GM23248 (cell line): ENCODE results near the gene GATAD2B. TPM values are rescaled to one million over a fixed set of nuclear protein-coding genes. Genes with fewer than 3 reads are reported as not detected.

Source experiments
- DNase-seq: peaks from one replicate; pipeline ENCODE4 v3.0.0-alpha.2; 2015
- H2AFZ ChIP-seq: fragments of 200-600 bp; sonication (generic); 2 replicates; pipeline ENCODE4 v1.6.1; 2016; ENCODE audit warnings: antibody characterized with exemption
- H3F3A ChIP-seq: fragments of 200-600 bp; sonication (generic); 2 replicates; pipeline ENCODE4 v1.6.1; 2016; ENCODE audit warnings: mild to moderate bottlenecking, antibody characterized with exemption, mixed run types; ENCODE audit not compliant: insufficient read depth
- H3K27ac ChIP-seq: fragments of 200-600 bp; sonication (generic); 2 replicates; pipeline ENCODE4 v1.5.1; 2016; ENCODE audit warnings: mild to moderate bottlenecking
- H3K27me3 ChIP-seq: fragments of 200-600 bp; sonication (generic); replicated peaks from 2 replicates; pipeline ENCODE4 v1.6.1; 2016; ENCODE audit warnings: mild to moderate bottlenecking; ENCODE audit not compliant: insufficient read depth
- H3K36me3 ChIP-seq: fragments of 200-600 bp; sonication (generic); 2 replicates; pipeline ENCODE4 v1.6.1; 2016; ENCODE audit warnings: low read depth, mild to moderate bottlenecking
- H3K4me1 ChIP-seq: fragments of 200-600 bp; sonication (generic); 2 replicates; pipeline ENCODE4 v1.6.1; 2016; ENCODE audit warnings: mild to moderate bottlenecking; ENCODE audit not compliant: insufficient read depth
- H3K4me2 ChIP-seq: fragments of 200-600 bp; sonication (generic); one replicate; pipeline ENCODE4 v1.6.1; 2016; ENCODE audit warnings: mild to moderate bottlenecking; ENCODE audit not compliant: unreplicated experiment
- H3K4me3 ChIP-seq: fragments of 200-600 bp; sonication (generic); 2 replicates; pipeline ENCODE4 v1.5.1; 2016; ENCODE audit warnings: mild to moderate bottlenecking
- H3K79me2 ChIP-seq: fragments of 200-600 bp; sonication (generic); 2 replicates; pipeline ENCODE4 v1.6.1; 2016; ENCODE audit warnings: mild to moderate bottlenecking; ENCODE audit not compliant: insufficient read depth
- H3K9ac ChIP-seq: fragments of 200-600 bp; sonication (generic); 2 replicates; pipeline ENCODE4 v1.6.1; 2016; ENCODE audit warnings: mild to moderate bottlenecking
- H3K9me2 ChIP-seq: fragments of 200-600 bp; sonication (generic); 2 replicates; pipeline ENCODE4 v1.6.1; 2016; ENCODE audit warnings: mixed run types, mild to moderate bottlenecking, moderate library complexity; ENCODE audit not compliant: insufficient read depth
- H3K9me3 ChIP-seq: fragments of 200-600 bp; sonication (generic); one replicate; pipeline ENCODE4 v1.6.1; 2017; ENCODE audit warnings: low read depth
- H4K20me1 ChIP-seq: fragments of 200-600 bp; sonication (generic); 2 replicates; pipeline ENCODE4 v1.6.0; 2016; ENCODE audit not compliant: insufficient read depth
- EZH2 ChIP-seq: fragments of 200-600 bp; sonication (generic); IDR thresholded peaks from 2 replicates; pipeline ENCODE4 v1.6.1; 2018; ENCODE audit warnings: antibody characterized with exemption, mild to moderate bottlenecking; ENCODE audit not compliant: insufficient read depth, poor library complexity, severe bottlenecking
- EZH2phosphoT487 ChIP-seq: fragments of 200-600 bp; sonication (generic); IDR thresholded peaks from 2 replicates; pipeline ENCODE4 v1.6.1; 2018; ENCODE audit warnings: antibody characterized with exemption, moderate library complexity, mild to moderate bottlenecking, low read depth; ENCODE audit not compliant: insufficient read depth
- WGBS, 2 experiments: methylation state at CpG; one replicate each; pipeline ENCODE4 v1.1.6; 2015 to 2017; ENCODE audit warnings: low lambda C conversion rate in 2 of 2, low coverage in 1 of 2; ENCODE audit errors: missing lambda C conversion rate in 2 of 2; 5-methylcytosine and 5-hydroxymethylcytosine counted together
- in situ Hi-C: fragments of 300-500 bp; cut with MboI; formaldehyde crosslinking; loops from 2 replicates; pipeline ENCODE4 v1.15.0; 2020
- polyA plus RNA-seq: library from polyadenylated mRNA; unstranded; fragments of >200 nt; fragmentation: Nextera tagmentation; extraction: Ambion mirVana; gene quantifications from 2 replicates; pipeline ENCODE4 v1.2.1, GENCODE V29; 2016
- total RNA-seq: library from RNA; depleted of rRNA; stranded (reverse); fragments of >200 nt; shearing (Covaris generic); gene quantifications from 2 replicates; pipeline ENCODE4 v1.2.3, GENCODE V29; 2014

Gene GATAD2B
- total and polyA plus RNA-seq, 2 experiments from 2014 or later = 3.3 to 3.9 TPM

DNA sequence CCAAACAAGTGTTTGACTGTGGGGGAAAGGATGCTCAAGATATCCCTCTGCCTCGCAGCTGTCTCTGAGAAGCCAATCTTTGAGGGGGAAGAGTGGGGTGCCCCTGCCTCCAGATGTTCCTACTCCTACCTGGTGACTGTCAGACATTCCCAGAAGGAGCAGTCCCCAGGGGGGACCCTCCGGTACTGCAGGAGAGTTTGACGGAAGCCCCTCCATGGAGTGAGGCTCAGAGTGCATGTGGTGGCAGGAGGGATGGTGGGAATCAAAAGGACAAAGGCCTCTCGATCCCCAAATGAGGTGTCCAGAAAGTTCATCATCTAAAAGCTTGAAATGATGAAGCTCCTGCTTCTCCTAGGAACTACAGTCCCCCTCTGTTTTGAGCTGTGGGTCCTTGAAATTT, 142.2 kb downstream of the GATAD2B start:
- no peaks in the 10 kb centered on the region for H4K20me1 ChIP-seq
- DNase-seq = no peak
- no peak overlapping the region for H2AFZ ChIP-seq
- in situ Hi-C loops = no loop called here
- no peak overlapping the region for H3K4me3 ChIP-seq
- no peaks in the 10 kb centered on the region for H3F3A ChIP-seq
- H3K9me2 ChIP-seq = no peaks in the 10 kb centered on the region
- H3K27me3 ChIP-seq = no peaks in the 10 kb centered on the region
- peaks cover 7% of the 10 kb centered on the region; the same call in 1 of the 2 replicates for H3K4me1 ChIP-seq
- no peak overlapping the region for H3K27ac ChIP-seq
- TF ChIP-seq EZH2 (no peak), EZH2phosphoT487 (no peak)
- no peak overlapping the region for H3K4me2 ChIP-seq
- no peaks in the 10 kb centered on the region for H3K9me3 ChIP-seq
- H3K9ac ChIP-seq = no peak overlapping the region
- no peaks in the 10 kb centered on the region for H3K36me3 ChIP-seq
- H3K79me2 ChIP-seq = no peaks in the 10 kb centered on the region
- 50 to 56% methylated on average over 4 of the region's 4 CpGs for whole genome bisulfite sequencing, 2 experiments

DNA sequence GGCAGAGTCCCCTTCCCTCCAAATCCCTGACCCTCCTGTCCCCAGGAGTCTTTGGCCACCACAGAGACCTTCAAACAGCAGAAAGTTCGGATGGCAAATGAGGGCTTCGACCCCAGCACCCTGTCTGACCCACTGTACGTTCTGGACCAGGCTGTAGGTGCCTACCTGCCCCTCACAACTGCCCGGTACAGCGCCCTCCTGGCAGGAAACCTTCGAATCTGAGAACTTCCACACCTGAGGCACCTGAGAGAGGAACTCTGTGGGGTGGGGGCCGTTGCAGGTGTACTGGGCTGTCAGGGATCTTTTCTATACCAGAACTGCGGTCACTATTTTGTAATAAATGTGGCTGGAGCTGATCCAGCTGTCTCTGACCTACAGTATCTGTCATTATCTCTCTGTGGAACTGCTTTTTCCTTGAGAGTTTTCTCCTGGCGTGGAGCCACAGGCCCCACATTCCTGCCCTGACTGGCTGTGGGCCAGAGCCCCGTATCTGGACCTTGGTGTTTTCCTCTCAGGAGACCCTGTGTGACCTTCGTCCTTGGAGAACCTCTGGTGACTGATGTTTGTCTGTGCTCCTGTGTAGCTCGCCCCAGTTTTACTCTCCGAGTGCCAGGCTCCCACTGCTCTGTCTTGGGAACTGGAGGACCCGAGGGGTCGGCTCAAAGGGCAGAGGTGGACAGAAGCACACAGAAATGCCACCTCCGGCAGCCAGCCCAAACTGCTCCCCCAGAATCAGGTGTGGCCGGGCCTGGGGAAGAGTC, 142.8 kb downstream of the GATAD2B start:
- Histone ChIP-seq H3K4me3 (no peak overlapping the region), H3K36me3 (no peaks in the 10 kb centered on the region), H3K27ac (no peak overlapping the region), H2AFZ (no peak overlapping the region), H3K27me3 (no peaks in the 10 kb centered on the region), H4K20me1 (no peaks in the 10 kb centered on the region), H3K9me2 (no peaks in the 10 kb centered on the region), H3K79me2 (no peaks in the 10 kb centered on the region), H3F3A (0 out of 2 replicates have a peak, but pooled peaks cover under 1% of the 10 kb centered on the region), H3K4me2 (no peak overlapping the region), H3K4me1 (peaks cover 8% of the 10 kb centered on the region), H3K9me3 (no peaks in the 10 kb centered on the region), H3K9ac (no peak overlapping the region)
- 82% methylated on average over 17 of the region's 17 CpGs for WGBS, 2 experiments
- no peak for DNase-seq
- TF ChIP-seq EZH2phosphoT487 (no peak), EZH2 (no peak)
- in situ Hi-C loops = no loop called here

DNA sequence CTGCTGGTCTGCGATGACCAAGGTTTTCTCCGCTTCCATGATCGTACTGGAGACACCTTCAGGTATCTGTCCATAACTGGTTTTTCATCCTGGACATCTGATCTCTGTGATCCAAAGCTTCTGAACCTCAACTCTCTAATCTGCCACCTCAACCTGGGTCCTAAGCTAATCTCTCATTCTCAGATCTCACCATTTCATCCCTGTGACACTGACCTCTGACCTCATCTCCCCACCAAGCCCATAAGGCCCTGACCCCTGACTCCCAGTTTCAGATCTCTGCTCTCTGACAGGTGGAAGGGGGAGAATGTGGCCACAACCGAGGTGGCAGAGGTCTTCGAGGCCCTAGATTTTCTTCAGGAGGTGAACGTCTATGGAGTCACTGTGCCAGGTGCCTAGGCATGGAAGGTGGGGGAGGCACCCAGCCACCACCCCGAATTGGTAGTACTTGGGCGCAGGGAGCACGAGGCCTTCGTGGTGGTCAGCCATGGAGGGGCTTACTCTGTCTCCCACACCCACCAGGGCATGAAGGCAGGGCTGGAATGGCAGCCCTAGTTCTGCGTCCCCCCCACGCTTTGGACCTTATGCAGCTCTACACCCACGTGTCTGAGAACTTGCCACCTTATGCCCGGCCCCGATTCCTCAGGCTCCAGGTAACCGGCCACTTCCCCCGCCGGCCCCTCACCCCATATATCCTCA, 143.8 kb downstream of the GATAD2B start:
- Histone ChIP-seq H2AFZ (no peak overlapping the region), H3K4me1 (peaks cover 13% of the 10 kb centered on the region), H3K4me2 (no peak overlapping the region), H3K9ac (no peak overlapping the region), H3K9me2 (no peaks in the 10 kb centered on the region), H3K4me3 (no peak overlapping the region), H3K9me3 (no peaks in the 10 kb centered on the region), H3K79me2 (no peaks in the 10 kb centered on the region), H4K20me1 (no peaks in the 10 kb centered on the region), H3K36me3 (no peaks in the 10 kb centered on the region), H3F3A (peaks cover 11% of the 10 kb centered on the region), H3K27me3 (no peaks in the 10 kb centered on the region), H3K27ac (no peak overlapping the region)
- DNase-seq = no peak
- TF ChIP-seq EZH2phosphoT487 (no peak), EZH2 (no peak)
- in situ Hi-C loops = no loop called here
- WGBS, 2 experiments = 87 to 88% methylated on average over 18 of the region's 18 CpGs

DNA sequence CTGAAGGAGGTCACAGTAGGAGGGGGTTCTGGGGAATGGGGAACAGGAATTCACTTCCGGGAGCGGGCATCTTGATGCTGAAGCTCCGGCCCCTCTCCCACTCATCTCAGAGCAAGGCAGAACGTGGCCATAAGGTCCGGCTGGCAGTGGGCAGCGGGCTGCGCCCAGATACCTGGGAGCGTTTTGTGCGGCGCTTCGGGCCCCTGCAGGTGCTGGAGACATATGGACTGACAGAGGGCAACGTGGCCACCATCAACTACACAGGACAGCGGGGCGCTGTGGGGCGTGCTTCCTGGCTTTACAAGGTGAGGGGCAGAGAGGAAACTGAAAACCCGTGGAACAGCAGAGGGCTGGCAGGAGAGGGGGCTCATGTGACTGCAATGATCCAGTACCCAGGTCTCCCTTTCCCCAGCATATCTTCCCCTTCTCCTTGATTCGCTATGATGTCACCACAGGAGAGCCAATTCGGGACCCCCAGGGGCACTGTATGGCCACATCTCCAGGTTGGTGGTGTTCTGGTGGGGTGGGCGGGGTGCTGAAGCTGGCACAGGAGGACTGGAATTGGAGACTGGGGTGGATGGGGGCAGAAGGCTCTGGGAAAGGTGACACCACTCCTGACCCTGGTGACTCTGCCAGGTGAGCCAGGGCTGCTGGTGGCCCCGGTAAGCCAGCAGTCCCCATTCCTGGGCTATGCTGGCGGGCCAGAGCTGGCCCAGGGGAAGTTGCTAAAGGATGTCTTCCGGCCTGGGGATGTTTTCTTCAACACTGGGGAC, 144.5 kb downstream of the GATAD2B start:
- no peaks in the 10 kb centered on the region for H3K9me3 ChIP-seq
- no peaks in the 10 kb centered on the region for H3K9me2 ChIP-seq
- DNase-seq = no peak
- no peak overlapping the region for H2AFZ ChIP-seq
- 92 to 94% methylated on average over 22 of the region's 22 CpGs for WGBS, 2 experiments
- H3K27ac ChIP-seq = no peak overlapping the region
- no peaks in the 10 kb centered on the region for H3K27me3 ChIP-seq
- H3K4me1 ChIP-seq = peaks cover 11% of the 10 kb centered on the region
- H3K4me2 ChIP-seq = no peak overlapping the region
- H3K79me2 ChIP-seq = no peaks in the 10 kb centered on the region
- H3K36me3 ChIP-seq = no peaks in the 10 kb centered on the region
- H4K20me1 ChIP-seq = no peaks in the 10 kb centered on the region
- peaks cover 12% of the 10 kb centered on the region for H3F3A ChIP-seq
- no peak overlapping the region for H3K9ac ChIP-seq
- TF ChIP-seq EZH2phosphoT487 (no peak), EZH2 (no peak)
- in situ Hi-C loops = no loop called here
- H3K4me3 ChIP-seq = no peak overlapping the region
